Measurements from ENCODE around the gene SLC35F4.

SLC35F4 gene

GRCh38 chr14:57576498-57576897 is 289.4 kb downstream of the SLC35F4 start:
- POLR2A ChIA-PET, result no interaction called here

GRCh38 chr14:57575482-57575881 is 290.4 kb downstream of the SLC35F4 start:
- CTCF ChIA-PET, result interaction anchor here (0.6 kb wide), 1 partner anchor 295 kb away, joined by 4 read pairs; no protein-coding TSS in a partner anchor
- TF ChIP-seq CTCF (IDR thresholded peaks at IDR 0.05; ENCODE audit: insufficient read depth, low read length, missing control alignments), result no peak
- POLR2A ChIA-PET, result no interaction called here
- H3K4me3 ChIP-seq (ENCODE audit: low read depth, low read length), result no peak overlapping the region
- DNase-seq (ENCODE audit: low read depth, low spot score), result no peak

More at GRCh38 chr14:57576498-57576897, 289.4 kb downstream of the SLC35F4 start:
- CTCF ChIA-PET, result no interaction called here
- DNase-seq (ENCODE audit: low read depth, low spot score), result no peak
- H3K4me3 ChIP-seq (ENCODE audit: low read depth, low read length), result no peak overlapping the region
- TF ChIP-seq CTCF (IDR thresholded peaks at IDR 0.05; ENCODE audit: insufficient read depth, low read length, missing control alignments), result no peak

GRCh38 chr14:57574617-57575288 is 291.1 kb downstream of the SLC35F4 start:
- H3K4me3 ChIP-seq (ENCODE audit: low read depth, low read length), result no peak overlapping the region
- DNase-seq (ENCODE audit: low read depth, low spot score), result no peak
- no peak for TF ChIP-seq CTCF (IDR thresholded peaks at IDR 0.05; ENCODE audit: insufficient read depth, low read length, missing control alignments)
- POLR2A ChIA-PET, result no interaction called here
- CTCF ChIA-PET, result no interaction called here

- ChIA-PET CTCF (no interaction called here), POLR2A (no interaction called here)
- H3K4me3 ChIP-seq (ENCODE audit: low read depth, low read length), result no peak overlapping the region
- no peak for DNase-seq (ENCODE audit: low read depth, low spot score)
- no peak for TF ChIP-seq CTCF (IDR thresholded peaks at IDR 0.05; ENCODE audit: insufficient read depth, low read length, missing control alignments)
These were observed 292.7 kb downstream of the SLC35F4 start for GRCh38 chr14:57573173-57573572.

- ChIA-PET CTCF (no interaction called here), POLR2A (no interaction called here)
- H3K4me3 ChIP-seq (ENCODE audit: low read depth, low read length), result no peak overlapping the region
- no peak for TF ChIP-seq CTCF (IDR thresholded peaks at IDR 0.05; ENCODE audit: insufficient read depth, low read length, missing control alignments)
- DNase-seq (ENCODE audit: low read depth, low spot score), result no peak
These were observed 297.3 kb downstream of the SLC35F4 start for GRCh38 chr14:57568554-57568953.

GRCh38 chr14:57567220-57567619 is 298.7 kb downstream of the SLC35F4 start:
- ChIA-PET CTCF (no interaction called here), POLR2A (no interaction called here)
- no peak overlapping the region for H3K4me3 ChIP-seq (ENCODE audit: low read depth, low read length)
- DNase-seq (ENCODE audit: low read depth, low spot score), result no peak
- no peak for TF ChIP-seq CTCF (IDR thresholded peaks at IDR 0.05; ENCODE audit: insufficient read depth, low read length, missing control alignments)

All from AG04449 (cell line).